NOMO-1 treated with DMSO at 0.1 percent for 48 hours (cell line): ENCODE results near the gene PRKCA.

Source experiments
- DNase-seq: peaks from one replicate; lab custom pipeline; 2025; ENCODE audit not compliant: unreplicated experiment; lab: John Stamatoyannopoulos, UW

Gene PRKCA

GRCh38 chr17:66842959-66843358 lies 540.5 kb downstream of the PRKCA start:
- DNase-seq: no peak

- DNase-seq: no peak
Observed at GRCh38 chr17:66843627-66844026, 541.2 kb downstream of the PRKCA start.

GRCh38 chr17:66847704-66848103 lies 545.3 kb downstream of the PRKCA start:
- no peak for DNase-seq

- DNase-seq: no peak
Observed at GRCh38 chr17:66848496-66848895, 546.1 kb downstream of the PRKCA start.

GRCh38 chr17:66849032-66849655 lies 546.7 kb downstream of the PRKCA start:
- no peak for DNase-seq

GRCh38 chr17:66849851-66850580 lies 547.6 kb downstream of the PRKCA start:
- no peak for DNase-seq

- peak; percentile 1 for DNase-seq
Observed at GRCh38 chr17:66850692-66851091, 548.3 kb downstream of the PRKCA start.

GRCh38 chr17:66855204-66855603 lies 552.8 kb downstream of the PRKCA start:
- no peak for DNase-seq

- DNase-seq: no peak
Observed at GRCh38 chr17:66858226-66859083, 556.0 kb downstream of the PRKCA start.

GRCh38 chr17:66859353-66859752 lies 556.9 kb downstream of the PRKCA start:
- DNase-seq: no peak

GRCh38 chr17:66860204-66860603 lies 557.8 kb downstream of the PRKCA start:
- no peak for DNase-seq
